Measurements from ENCODE around the gene UVRAG. TPM values are rescaled to one million over a fixed set of nuclear protein-coding genes. Genes with fewer than 3 reads are reported as not detected.

The UVRAG gene
- total and polyA plus RNA-seq, 4 donors: 7.9 to 47.0 (median 20.1) TPM

DNA sequence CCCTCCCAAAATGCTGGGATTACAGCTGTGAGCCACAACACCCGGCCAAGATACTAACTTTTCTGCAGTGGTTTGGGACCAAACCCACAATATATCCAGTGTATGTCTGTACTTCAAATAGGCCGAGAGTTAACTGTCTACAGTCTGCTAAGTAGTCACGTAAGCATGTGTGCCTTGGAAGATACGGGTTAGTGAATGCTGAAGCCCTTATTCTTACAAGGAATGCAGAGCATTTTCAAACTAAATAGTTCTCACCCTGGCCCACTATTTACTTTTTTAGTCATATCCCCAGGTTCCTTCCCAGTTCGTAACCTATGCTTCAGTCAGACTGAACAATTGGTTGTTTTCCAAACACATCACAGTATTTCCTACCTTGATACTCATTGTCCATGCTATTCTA is 215.3 kb downstream of the UVRAG start:
- no peaks in the 10 kb centered on the region for H3K9me3 ChIP-seq (ENCODE audit: control insufficient read depth, low read length)
- H3K4me1 ChIP-seq (ENCODE audit: control insufficient read depth in 1 of 2, insufficient read depth in 2 of 2, low read length in 2 of 2): peaks cover 0 to 1% of the 10 kb centered on the region in 2 donors
- ATAC-seq (ENCODE audit: low FRiP score) (no peak), DNase-seq (no peak)
- H3K4me3 ChIP-seq (ENCODE audit: low read length in 2 of 2): no peak overlapping the region
- H3K27ac ChIP-seq (ENCODE audit: low read depth in 1 of 2, low read length in 2 of 2): no peak overlapping the region
- intact Hi-C loops (cut with DNase I): no loop called here
- 47 to 58% methylated on average over 5 of the region's 5 CpGs for WGBS, 2 donors
- H3K27me3 ChIP-seq (ENCODE audit: control insufficient read depth in 1 of 2, insufficient read depth in 2 of 2, low read length in 1 of 2): no peaks in the 10 kb centered on the region
- peaks cover 0 to 2% of the 10 kb centered on the region in 2 donors for H3K36me3 ChIP-seq (ENCODE audit: control insufficient read depth in 1 of 2, insufficient read depth in 2 of 2, low read length in 1 of 2)

DNA sequence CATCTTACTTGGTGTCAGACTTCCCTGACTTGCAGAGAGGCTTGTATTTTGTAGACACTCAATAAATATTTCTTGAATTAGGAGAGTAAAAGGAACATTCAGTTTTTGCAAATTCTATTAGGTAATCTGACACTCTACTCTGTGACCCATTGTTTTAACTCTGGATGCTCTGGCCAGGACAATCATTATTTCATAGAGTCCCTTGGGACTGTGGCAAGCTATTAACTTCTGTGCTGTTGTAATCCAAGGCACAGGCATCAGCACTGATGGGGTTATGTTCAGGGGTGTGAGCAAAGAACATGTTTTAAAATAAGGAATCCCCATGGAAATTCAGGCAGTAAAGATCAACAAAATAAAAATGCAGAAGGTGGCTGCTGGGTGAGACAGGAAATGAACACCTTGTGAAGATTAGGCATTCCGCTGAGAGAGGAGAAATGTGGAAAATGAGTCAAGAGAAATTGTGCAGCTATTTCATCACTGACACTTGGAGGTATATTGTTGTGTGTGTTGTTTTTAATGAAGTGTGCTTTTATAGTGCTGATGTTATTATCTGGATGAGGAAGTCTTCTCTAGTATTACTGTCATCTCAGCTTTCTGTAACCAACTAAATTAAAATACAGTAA is 216.1 kb downstream of the UVRAG start:
- 95 to 96% methylated on average over 1 of the region's 1 CpG for WGBS, 2 donors
- Histone ChIP-seq H3K4me3 (ENCODE audit: low read length in 2 of 2) (no peak overlapping the region), H3K27ac (ENCODE audit: low read depth in 1 of 2, low read length in 2 of 2) (no peak overlapping the region), H3K9me3 (ENCODE audit: control insufficient read depth, low read length) (no peaks in the 10 kb centered on the region), H3K36me3 (ENCODE audit: control insufficient read depth in 1 of 2, insufficient read depth in 2 of 2, low read length in 1 of 2) (peaks cover 0 to 2% of the 10 kb centered on the region in 2 donors), H3K27me3 (ENCODE audit: control insufficient read depth in 1 of 2, insufficient read depth in 2 of 2, low read length in 1 of 2) (no peaks in the 10 kb centered on the region), H3K4me1 (ENCODE audit: control insufficient read depth in 1 of 2, insufficient read depth in 2 of 2, low read length in 2 of 2) (peaks cover 0 to 1% of the 10 kb centered on the region in 2 donors)
- intact Hi-C loops (cut with DNase I): no loop called here
- no peak for DNase-seq
- ATAC-seq (ENCODE audit: low FRiP score): no peak

DNA sequence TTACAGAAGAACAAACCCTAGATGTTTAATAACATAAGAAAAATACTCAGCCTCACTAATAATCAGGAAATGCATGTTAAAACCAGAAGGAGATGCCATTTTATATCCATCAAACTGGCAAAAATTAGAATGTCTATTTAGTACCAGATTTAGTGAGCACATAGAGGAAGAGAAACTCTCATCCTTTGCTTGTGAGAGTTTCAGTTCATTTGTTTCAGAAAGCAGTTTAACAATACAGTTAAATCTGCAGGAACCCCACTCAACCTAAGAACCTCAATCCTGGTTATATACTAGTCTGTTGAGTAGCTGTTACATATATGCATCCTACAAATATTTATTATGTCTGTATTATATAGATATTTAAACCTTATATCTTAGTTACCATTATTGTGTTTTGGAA is 218.7 kb downstream of the UVRAG start:
- ATAC-seq (ENCODE audit: low FRiP score): no peak
- intact Hi-C loops (cut with DNase I): no loop called here

DNA sequence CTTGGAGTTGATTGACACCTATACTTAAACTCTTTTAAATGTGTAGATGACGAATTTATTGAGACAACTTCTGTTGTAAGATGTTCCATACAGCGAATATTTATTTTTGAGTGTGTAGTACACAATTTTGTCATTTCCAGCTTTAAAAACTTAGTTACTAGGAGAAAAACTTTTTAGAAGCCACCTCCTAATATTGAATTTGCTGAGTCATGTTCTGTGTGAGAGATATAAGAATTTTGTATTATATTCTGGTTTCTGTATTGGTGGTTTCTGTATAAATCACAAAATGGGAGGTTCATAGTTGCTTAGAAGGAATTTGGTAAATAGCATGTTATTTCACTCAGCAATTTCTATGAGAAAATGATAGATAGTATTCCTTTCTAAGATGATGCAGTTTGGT is 220.0 kb downstream of the UVRAG start:
- no peak for DNase-seq
- H3K27ac ChIP-seq (ENCODE audit: low read depth in 1 of 2, low read length in 2 of 2): no peak overlapping the region
- H3K4me1 ChIP-seq (ENCODE audit: control insufficient read depth in 1 of 2, insufficient read depth in 2 of 2, low read length in 2 of 2): peaks cover 0 to 1% of the 10 kb centered on the region in 2 donors
- H3K9me3 ChIP-seq (ENCODE audit: control insufficient read depth, low read length): no peaks in the 10 kb centered on the region
- peaks cover 0 to 2% of the 10 kb centered on the region in 2 donors for H3K36me3 ChIP-seq (ENCODE audit: control insufficient read depth in 1 of 2, insufficient read depth in 2 of 2, low read length in 1 of 2)
- no peaks in the 10 kb centered on the region for H3K27me3 ChIP-seq (ENCODE audit: control insufficient read depth in 1 of 2, insufficient read depth in 2 of 2, low read length in 1 of 2)
- no peak for ATAC-seq (ENCODE audit: low FRiP score)
- whole genome bisulfite sequencing, 2 donors: 96 to 97% methylated on average over 2 of the region's 2 CpGs
- H3K4me3 ChIP-seq (ENCODE audit: low read length in 2 of 2): no peak overlapping the region
- intact Hi-C loops (cut with DNase I): no loop called here

More for the DNA sequence above, 218.7 kb downstream of the UVRAG start:
- H3K9me3 ChIP-seq (ENCODE audit: control insufficient read depth, low read length): no peaks in the 10 kb centered on the region
- peaks cover 0 to 2% of the 10 kb centered on the region in 2 donors for H3K36me3 ChIP-seq (ENCODE audit: control insufficient read depth in 1 of 2, insufficient read depth in 2 of 2, low read length in 1 of 2)
- H3K27me3 ChIP-seq (ENCODE audit: control insufficient read depth in 1 of 2, insufficient read depth in 2 of 2, low read length in 1 of 2): no peaks in the 10 kb centered on the region
- peaks cover 0 to 1% of the 10 kb centered on the region in 2 donors for H3K4me1 ChIP-seq (ENCODE audit: control insufficient read depth in 1 of 2, insufficient read depth in 2 of 2, low read length in 2 of 2)
- no peak overlapping the region for H3K27ac ChIP-seq (ENCODE audit: low read depth in 1 of 2, low read length in 2 of 2)
- no peak for DNase-seq
- no peak overlapping the region for H3K4me3 ChIP-seq (ENCODE audit: low read length in 2 of 2)

DNA sequence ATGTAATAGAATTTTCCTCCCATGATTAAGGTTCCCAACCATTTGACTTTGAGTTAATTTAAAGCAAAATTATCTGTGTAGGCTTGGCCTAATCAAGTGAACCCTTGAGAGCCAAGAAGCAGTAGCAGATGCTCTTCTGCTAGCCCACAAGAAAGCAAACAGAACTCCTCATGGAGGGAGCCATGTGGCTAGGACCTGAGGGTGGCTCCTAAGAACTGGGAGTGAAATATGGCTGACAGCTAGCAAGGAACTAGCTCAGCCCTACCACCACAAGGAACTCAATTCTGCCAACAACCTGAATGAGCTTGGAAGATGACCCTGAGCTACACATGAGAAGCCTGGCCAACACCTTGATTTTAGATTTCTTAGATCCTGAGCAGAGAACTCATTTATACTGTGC is 223.6 kb downstream of the UVRAG start:
- Histone ChIP-seq H3K27ac (ENCODE audit: low read depth in 1 of 2, low read length in 2 of 2) (no peak overlapping the region), H3K4me1 (ENCODE audit: control insufficient read depth in 1 of 2, insufficient read depth in 2 of 2, low read length in 2 of 2) (no peaks in the 10 kb centered on the region)
- DNase-seq: no peak

DNA sequence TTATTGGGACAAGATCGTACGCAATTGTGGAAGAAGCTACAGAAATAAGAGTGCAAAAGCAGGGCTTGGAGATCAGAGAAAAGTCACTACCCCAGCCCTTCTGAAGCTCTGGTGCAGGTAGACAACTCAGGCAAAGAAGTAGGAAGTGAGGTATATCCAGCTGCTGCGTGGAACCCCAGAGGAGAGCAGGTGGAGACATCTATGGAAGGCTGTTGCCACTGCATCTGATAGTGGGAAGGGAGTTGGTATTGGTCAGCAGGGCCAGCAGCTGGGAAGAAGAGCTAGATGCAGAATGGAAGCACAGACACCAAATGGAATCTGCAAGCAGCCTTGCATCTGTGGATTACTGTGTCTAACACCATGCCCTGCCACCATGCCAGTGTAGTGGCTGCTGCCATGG is 226.2 kb downstream of the UVRAG start:
- no peaks in the 10 kb centered on the region for H3K9me3 ChIP-seq (ENCODE audit: control insufficient read depth, low read length)
- 95 to 99% methylated on average over 3 of the region's 3 CpGs for WGBS, 2 donors
- ATAC-seq (ENCODE audit: low FRiP score): no peak
- DNase-seq: no peak
- no peaks in the 10 kb centered on the region for H3K4me1 ChIP-seq (ENCODE audit: control insufficient read depth in 1 of 2, insufficient read depth in 2 of 2, low read length in 2 of 2)
- intact Hi-C loops (cut with DNase I): no loop called here
- peaks cover 0 to 2% of the 10 kb centered on the region in 2 donors for H3K36me3 ChIP-seq (ENCODE audit: control insufficient read depth in 1 of 2, insufficient read depth in 2 of 2, low read length in 1 of 2)
- H3K27ac ChIP-seq (ENCODE audit: low read depth in 1 of 2, low read length in 2 of 2): no peak overlapping the region
- H3K4me3 ChIP-seq (ENCODE audit: low read length in 2 of 2): no peak overlapping the region
- H3K27me3 ChIP-seq (ENCODE audit: control insufficient read depth in 1 of 2, insufficient read depth in 2 of 2, low read length in 1 of 2): no peaks in the 10 kb centered on the region

More for the DNA sequence above, 223.6 kb downstream of the UVRAG start:
- intact Hi-C loops (cut with DNase I): no loop called here
- Histone ChIP-seq H3K9me3 (ENCODE audit: control insufficient read depth, low read length) (no peaks in the 10 kb centered on the region), H3K27me3 (ENCODE audit: control insufficient read depth in 1 of 2, insufficient read depth in 2 of 2, low read length in 1 of 2) (no peaks in the 10 kb centered on the region), H3K4me3 (ENCODE audit: low read length in 2 of 2) (no peak overlapping the region), H3K36me3 (ENCODE audit: control insufficient read depth in 1 of 2, insufficient read depth in 2 of 2, low read length in 1 of 2) (peaks cover 0 to 2% of the 10 kb centered on the region in 2 donors)
- no peak for ATAC-seq (ENCODE audit: low FRiP score)

DNA sequence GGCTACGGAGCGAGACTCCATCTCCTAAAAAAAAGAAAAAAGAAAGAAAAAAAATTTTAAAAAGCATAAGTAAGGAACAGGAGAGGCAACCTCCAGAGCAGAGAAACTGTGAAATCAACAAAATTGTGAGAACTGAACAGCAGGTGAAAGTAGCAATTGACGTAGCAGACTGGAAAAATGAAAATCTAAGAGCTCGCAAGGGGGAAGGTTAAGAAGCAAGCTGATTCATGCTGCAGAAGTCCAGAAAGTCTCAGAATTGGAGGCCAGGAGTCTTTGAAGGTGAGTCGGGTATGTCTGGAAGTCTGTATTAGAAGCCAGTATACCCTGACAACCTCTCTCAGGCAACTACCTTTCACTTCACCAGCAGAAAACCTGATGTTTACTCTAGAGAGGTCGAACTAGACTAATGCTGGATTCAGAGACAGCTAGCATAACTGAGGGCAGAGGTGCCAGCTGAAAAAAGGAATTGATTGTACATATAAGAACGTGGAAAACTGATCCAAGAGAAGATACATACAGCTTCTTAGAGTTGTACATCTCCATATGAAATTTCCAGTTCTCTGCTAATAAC is 229.8 kb downstream of the UVRAG start:
- Histone ChIP-seq H3K27me3 (ENCODE audit: control insufficient read depth in 1 of 2, insufficient read depth in 2 of 2, low read length in 1 of 2) (no peaks in the 10 kb centered on the region), H3K36me3 (ENCODE audit: control insufficient read depth in 1 of 2, insufficient read depth in 2 of 2, low read length in 1 of 2) (no peaks in the 10 kb centered on the region), H3K27ac (ENCODE audit: low read depth in 1 of 2, low read length in 2 of 2) (no peak overlapping the region), H3K4me3 (ENCODE audit: low read length in 2 of 2) (no peak overlapping the region), H3K4me1 (ENCODE audit: control insufficient read depth in 1 of 2, insufficient read depth in 2 of 2, low read length in 2 of 2) (no peaks in the 10 kb centered on the region), H3K9me3 (ENCODE audit: control insufficient read depth, low read length) (no peaks in the 10 kb centered on the region)
- DNase-seq: no peak
- WGBS, 2 donors: 79 to 84% methylated on average over 7 of the region's 7 CpGs
- intact Hi-C loops (cut with DNase I): no loop called here
- ATAC-seq (ENCODE audit: low FRiP score): no peak

DNA sequence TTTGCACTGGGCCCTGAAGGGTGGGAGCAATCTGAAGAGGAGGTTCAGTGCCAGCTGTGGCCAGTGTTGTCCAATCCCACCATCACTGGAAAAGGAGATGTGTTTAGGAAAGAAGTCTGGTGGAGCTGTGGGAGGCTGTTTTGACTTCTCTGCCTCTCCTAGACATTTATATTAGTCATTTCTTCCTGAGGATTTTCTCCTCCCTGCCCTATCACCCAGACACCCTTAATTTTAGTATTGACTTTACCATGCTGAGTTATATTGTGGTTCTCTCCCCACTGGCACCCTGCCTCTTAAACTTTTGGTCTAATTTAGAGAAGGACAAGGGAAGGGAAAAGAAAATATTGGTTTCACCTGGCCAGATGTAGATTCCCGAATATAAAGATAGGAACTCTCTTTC is 232.2 kb downstream of the UVRAG start:
- ATAC-seq (ENCODE audit: low FRiP score): no peak
- Histone ChIP-seq H3K36me3 (ENCODE audit: control insufficient read depth in 1 of 2, insufficient read depth in 2 of 2, low read length in 1 of 2) (no peaks in the 10 kb centered on the region), H3K27me3 (ENCODE audit: control insufficient read depth in 1 of 2, insufficient read depth in 2 of 2, low read length in 1 of 2) (no peaks in the 10 kb centered on the region), H3K4me1 (ENCODE audit: control insufficient read depth in 1 of 2, insufficient read depth in 2 of 2, low read length in 2 of 2) (no peaks in the 10 kb centered on the region), H3K4me3 (ENCODE audit: low read length in 2 of 2) (no peak overlapping the region), H3K27ac (ENCODE audit: low read depth in 1 of 2, low read length in 2 of 2) (no peak overlapping the region), H3K9me3 (ENCODE audit: control insufficient read depth, low read length) (no peaks in the 10 kb centered on the region)
- no peak for DNase-seq
- intact Hi-C loops (cut with DNase I): no loop called here
- WGBS, 2 donors: 83 to 86% methylated on average over 1 of the region's 1 CpG

DNA sequence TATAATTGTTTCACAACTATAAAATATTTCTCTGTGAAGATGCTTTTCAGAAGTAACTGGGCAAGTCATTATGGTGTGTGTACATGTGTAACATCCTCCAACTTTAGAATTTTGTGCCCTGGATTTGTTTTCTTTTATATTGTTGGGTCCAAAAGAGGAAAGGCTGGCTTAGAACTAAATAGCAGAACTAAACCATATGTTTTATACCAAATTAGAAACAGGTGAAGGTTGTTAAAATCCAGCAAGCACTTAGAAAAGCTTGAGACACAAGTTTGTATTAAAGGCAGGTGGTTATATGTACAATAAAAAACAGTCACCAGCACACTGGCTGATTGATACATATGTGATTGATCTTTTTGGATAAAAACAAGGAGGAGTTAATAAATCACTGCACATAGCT is 232.8 kb downstream of the UVRAG start:
- no peaks in the 10 kb centered on the region for H3K27me3 ChIP-seq (ENCODE audit: control insufficient read depth in 1 of 2, insufficient read depth in 2 of 2, low read length in 1 of 2)
- no peak overlapping the region for H3K4me3 ChIP-seq (ENCODE audit: low read length in 2 of 2)
- intact Hi-C loops (cut with DNase I): no loop called here
- H3K9me3 ChIP-seq (ENCODE audit: control insufficient read depth, low read length): no peaks in the 10 kb centered on the region
- H3K4me1 ChIP-seq (ENCODE audit: control insufficient read depth in 1 of 2, insufficient read depth in 2 of 2, low read length in 2 of 2): no peaks in the 10 kb centered on the region
- DNase-seq (no peak), ATAC-seq (ENCODE audit: low FRiP score) (no peak)
- no peaks in the 10 kb centered on the region for H3K36me3 ChIP-seq (ENCODE audit: control insufficient read depth in 1 of 2, insufficient read depth in 2 of 2, low read length in 1 of 2)
- H3K27ac ChIP-seq (ENCODE audit: low read depth in 1 of 2, low read length in 2 of 2): no peak overlapping the region
